WI38 (cell line): ENCODE measurements around the gene GPR17.

ENCODE experiments used
- H3K4me3 ChIP-seq: 2 replicates; pipeline ENCODE4 v1.5.1; 2011; ENCODE audit warnings: low read depth, mild to moderate bottlenecking, control low read depth, low read length
- CTCF ChIP-seq: IDR thresholded peaks from 2 replicates; pipeline ENCODE4 v1.5.1; 2012; ENCODE audit warnings: low read depth, mild to moderate bottlenecking, control low read depth, low read length

Gene GPR17

GRCh38 chr2:127681976-127682857 is 36.3 kb downstream of the GPR17 start:
- no peak for TF ChIP-seq CTCF

GRCh38 chr2:127683056-127683455 is 37.1 kb downstream of the GPR17 start:
- TF ChIP-seq CTCF: no peak
- H3K4me3 ChIP-seq: no peak overlapping the region

More at GRCh38 chr2:127681976-127682857, 36.3 kb downstream of the GPR17 start:
- no peak overlapping the region for H3K4me3 ChIP-seq

- no peak for TF ChIP-seq CTCF
- H3K4me3 ChIP-seq: no peak overlapping the region
Measured at GRCh38 chr2:127683757-127684156, 37.8 kb downstream of the GPR17 start.

GRCh38 chr2:127685410-127686080 is 39.6 kb downstream of the GPR17 start:
- no peak overlapping the region for H3K4me3 ChIP-seq
- TF ChIP-seq CTCF: no peak

GRCh38 chr2:127688405-127688804 is 42.5 kb downstream of the GPR17 start:
- H3K4me3 ChIP-seq: no peak overlapping the region
- TF ChIP-seq CTCF: no peak

- TF ChIP-seq CTCF: no peak
- no peak overlapping the region for H3K4me3 ChIP-seq
Measured at GRCh38 chr2:127690696-127691095, 44.7 kb downstream of the GPR17 start.

GRCh38 chr2:127694986-127695385 is 49.0 kb downstream of the GPR17 start:
- H3K4me3 ChIP-seq: no peak overlapping the region
- no peak for TF ChIP-seq CTCF
